Endothelial cell of umbilical vein (primary cell): Measurements from ENCODE around the gene GARIN5A. TPM values are rescaled to one million over a fixed set of nuclear protein-coding genes. Genes with fewer than 3 reads are reported as not detected.
A peak's percentile ranks its signal among the peaks of the same experiment; 100 is the strongest.

ENCODE experiments used
- BruUV-seq: library from RNA; stranded (reverse); fragments of 400-500 nt; replicated peaks from 2 replicates; lab custom pipeline; 2021; lab: Mats Ljungman, UMichigan
- CTCF ChIA-PET: fragments of 300-600, 350-600 bp; sonication (Branson Sonifier 250); formaldehyde crosslinking; loops from one replicate; lab custom pipeline; 2021; ENCODE audit warnings: antibody characterized with exemption, inconsistent platforms; lab: Charles Lee
- POLR2A ChIA-PET: fragments of 300-600, 350-600 bp; sonication (Branson Sonifier 250); formaldehyde crosslinking; loops from one replicate; lab custom pipeline; 2021; ENCODE audit warnings: antibody characterized with exemption, inconsistent platforms; lab: Charles Lee
- DNase-seq: peaks from one replicate; pipeline ENCODE4 v3.0.0-alpha.2; 2011; ENCODE audit warnings: low read depth, low spot score
- FAIRE-seq: peaks from 2 replicates; lab custom pipeline; 2011; peaks lifted over from hg19 to GRCh38; lab: Jason Lieb, UNC
- H2AFZ ChIP-seq: 2 replicates; pipeline ENCODE4 v1.6.0; 2012; ENCODE audit warnings: low read depth, low read length, control low read depth, inconsistent platforms
- H3K27ac ChIP-seq: 2 replicates; pipeline ENCODE4 v1.5.1; 2011; ENCODE audit warnings: low read depth, mild to moderate bottlenecking, control low read depth, low read length, moderate library complexity; ENCODE audit not compliant: insufficient read depth
- H3K27me3 ChIP-seq, 2 experiments: 2 replicates each; pipeline versions ENCODE4 v1.6.0 to v1.6.1; 2011; ENCODE audit warnings: low read length in 2 of 2, mixed read lengths in 1 of 2; ENCODE audit not compliant: control insufficient read depth in 2 of 2, insufficient read depth in 2 of 2
- H3K36me3 ChIP-seq, 2 experiments: 2 replicates in 1 of 2; 3 replicates in 1 of 2; pipeline ENCODE4 v1.5.1; 2011; ENCODE audit warnings: low read length in 2 of 2, mild to moderate bottlenecking in 1 of 2, moderate library complexity in 1 of 2; ENCODE audit not compliant: control insufficient read depth in 2 of 2, insufficient read depth in 2 of 2; ENCODE audit errors: extremely low read depth in 1 of 2
- H3K4me1 ChIP-seq: 3 replicates; pipeline ENCODE4 v1.5.1; 2011; ENCODE audit warnings: mild to moderate bottlenecking, low read length; ENCODE audit not compliant: control insufficient read depth, insufficient read depth; ENCODE audit errors: extremely low read depth
- H3K4me2 ChIP-seq: 2 replicates; pipeline ENCODE4 v1.6.1; 2011; ENCODE audit warnings: low read length, control low read depth, mixed read lengths; ENCODE audit not compliant: insufficient read depth
- H3K4me3 ChIP-seq, 3 experiments: fragments of 200-600 bp in 1 of 3; sonication (generic), shearing (Covaris generic) in 1 of 3; replicated peaks in 1 of 3; 2 replicates each; pipeline ENCODE4 v1.5.1; 2011 to 2016; ENCODE audit warnings: control low read depth in 3 of 3, low read length in 3 of 3, mild to moderate bottlenecking in 2 of 3, inconsistent platforms in 1 of 3, low read depth in 1 of 3, moderate library complexity in 1 of 3; ENCODE audit not compliant: insufficient read depth in 1 of 3
- H3K79me2 ChIP-seq: 2 replicates; pipeline ENCODE4 v1.6.0; 2012; ENCODE audit warnings: low read length, inconsistent platforms; ENCODE audit not compliant: control insufficient read depth, insufficient read depth
- H3K9ac ChIP-seq: replicated peaks from 2 replicates; pipeline ENCODE3; 2011; ENCODE audit warnings: low read length, control low read depth; ENCODE audit not compliant: insufficient read depth; ENCODE audit errors: extremely low read depth
- H3K9me1 ChIP-seq: replicated peaks from 3 replicates; pipeline ENCODE4 v1.6.0; 2011; ENCODE audit warnings: mild to moderate bottlenecking, low read length; ENCODE audit not compliant: control insufficient read depth, insufficient read depth; ENCODE audit errors: extremely low read depth
- H3K9me3 ChIP-seq: replicated peaks from 2 replicates; pipeline ENCODE4 v1.5.1; 2012; ENCODE audit warnings: low read length, inconsistent platforms; ENCODE audit not compliant: control insufficient read depth, insufficient read depth
- H4K20me1 ChIP-seq: replicated peaks from 2 replicates; pipeline ENCODE3; 2011; ENCODE audit warnings: mild to moderate bottlenecking, low read length; ENCODE audit not compliant: control insufficient read depth, insufficient read depth; ENCODE audit errors: extremely low read depth
- CTCF ChIP-seq, 2 donors: IDR thresholded peaks; 1 replicate in 1 of 2; 2 replicates in 1 of 2; pipeline ENCODE4 v1.5.1; 2011; ENCODE audit warnings: low read length in 2 of 2, mild to moderate bottlenecking in 2 of 2, moderate library complexity in 2 of 2, control low read depth in 1 of 2, inconsistent platforms in 1 of 2, low read depth in 1 of 2; ENCODE audit not compliant: insufficient read depth in 1 of 2; ENCODE audit errors: extremely low read depth in 1 of 2
- POLR2A ChIP-seq: IDR thresholded peaks from 2 replicates; pipeline ENCODE4 v1.6.1; 2012; ENCODE audit warnings: low read depth, mild to moderate bottlenecking, control low read depth, low read length
- dilution Hi-C: fragments of 300-500 bp; cut with MboI; formaldehyde crosslinking; loops from one replicate; pipeline ENCODE4 v1.15.0; 2019; ENCODE audit warnings: low sequenced_read_pairs; ENCODE audit not compliant: extremely low pct_ligation_motif_present
- intact Hi-C: fragments of 100-400 bp; cut with micrococcal nuclease; formaldehyde crosslinking; loops from one replicate; pipeline ENCODE4 v1.10.0; 2022
- polyA plus RNA-seq, 4 experiments: library from polyadenylated mRNA; depleted of rRNA in 3 of 4; stranded (reverse) in 3 of 4; unstranded in 1 of 4; fragments of >200 nt; gene quantifications; 2 replicates each; pipeline versions ENCODE4 v1.2.1 to v1.2.3, GENCODE V29; 2011 to 2012; ENCODE audit warnings: missing spikeins in 1 of 4
- total RNA-seq: library from RNA; stranded (reverse); gene quantifications from 2 replicates; pipeline ENCODE4 v1.2.3, GENCODE V29; 2021

GARIN5A gene
- total and polyA plus RNA-seq, 2 donors (not counting 3 experiments of a cell fraction or from before 2014, with no cell fraction given), result 0.44 to 0.76 TPM

GRCh38 chr19:50478901-50479715 lies 2.5 kb upstream of the GARIN5A start:
- dilution Hi-C loops (no loop called here), intact Hi-C loops (loop anchor here (1.0 kb wide), 1 partner anchor 111 kb away; no protein-coding TSS in a partner anchor)
- Histone ChIP-seq H3K4me1 (peaks cover 7% of the 10 kb centered on the region), H3K79me2 (peaks cover 7% of the 10 kb centered on the region), H3K36me3 (peaks cover 0 to 30% of the 10 kb centered on the region in 2 experiments), H3K4me3 (no peak overlapping the region), H3K9me1 (no peaks in the 10 kb centered on the region), H3K4me2 (no peak overlapping the region), H2AFZ (no peak overlapping the region), H3K9ac (no peak overlapping the region), H3K27me3 (no peaks in the 10 kb centered on the region), H3K27ac (no peak overlapping the region), H4K20me1 (no peaks in the 10 kb centered on the region), H3K9me3 (no peaks in the 10 kb centered on the region)
- no TSS peak for BruUV-seq
- no peak for DNase-seq
- CTCF ChIA-PET, result interaction anchor here (1.0 to 1.6 kb wide), 6 partner anchors 8 to 226 kb away, joined by 3 to 8 read pairs (median 5); partner anchors contain the start of gene JOSD2
- FAIRE-seq, result peak; percentile 4
- POLR2A ChIA-PET, result no interaction called here
- TF ChIP-seq CTCF (IDR thresholded peaks at IDR 0.05; ENCODE audit: extremely low read depth in 1 of 2, insufficient read depth in 1 of 2, low read depth in 1 of 2, low read length in 2 of 2) (peak; percentile 49 to 56), POLR2A (no peak)
